ENCODE measurements around the gene DLG4. TPM values are rescaled to one million over a fixed set of nuclear protein-coding genes. Genes with fewer than 3 reads are reported as not detected.

The DLG4 gene
- total and polyA plus RNA-seq, 10 donors, result 3.0 to 38.5 (median 23.5) TPM

DNA sequence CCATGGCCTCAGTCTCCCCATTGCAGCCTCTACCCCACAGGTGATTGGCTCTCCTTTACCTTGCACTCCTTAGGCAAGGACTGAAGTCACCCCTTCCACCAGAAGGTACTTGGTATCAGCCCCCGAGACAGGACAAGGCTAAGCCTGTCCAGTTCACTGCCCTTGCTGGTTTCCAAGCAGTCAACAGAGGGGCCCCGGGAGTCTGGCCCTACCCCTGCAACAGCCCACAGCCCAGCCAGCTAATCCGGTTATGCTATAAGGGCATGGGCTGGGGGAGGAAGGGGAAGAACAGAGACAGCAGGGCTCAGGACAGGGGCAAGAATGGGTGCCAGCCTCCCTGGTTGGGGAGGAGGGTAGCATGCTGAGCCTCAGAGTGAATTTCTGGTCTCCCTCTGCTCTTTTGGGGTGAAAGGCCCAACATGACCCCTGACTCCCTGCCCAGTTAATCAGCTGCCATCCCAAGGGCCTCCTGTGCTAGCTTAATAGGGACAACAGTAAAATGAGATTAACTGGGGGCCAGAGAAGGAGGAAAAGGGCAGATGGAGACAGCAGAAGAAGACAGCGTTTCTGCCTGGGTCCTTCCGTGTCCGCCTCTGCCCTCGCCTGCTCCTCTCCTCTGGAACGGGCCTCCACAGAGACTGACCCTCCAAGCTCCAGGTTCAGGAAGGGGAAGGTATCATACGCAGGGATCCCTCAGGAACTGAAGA, 10.7 kb downstream of the DLG4 start:
- no peak for DNase-seq
- TF ChIP-seq POLR2AphosphoS5 (IDR thresholded peaks at IDR 0.05) (no peak), POLR2A (IDR thresholded peaks at IDR 0.05) (no peak)
- TF ChIP-seq, protein P1, sequence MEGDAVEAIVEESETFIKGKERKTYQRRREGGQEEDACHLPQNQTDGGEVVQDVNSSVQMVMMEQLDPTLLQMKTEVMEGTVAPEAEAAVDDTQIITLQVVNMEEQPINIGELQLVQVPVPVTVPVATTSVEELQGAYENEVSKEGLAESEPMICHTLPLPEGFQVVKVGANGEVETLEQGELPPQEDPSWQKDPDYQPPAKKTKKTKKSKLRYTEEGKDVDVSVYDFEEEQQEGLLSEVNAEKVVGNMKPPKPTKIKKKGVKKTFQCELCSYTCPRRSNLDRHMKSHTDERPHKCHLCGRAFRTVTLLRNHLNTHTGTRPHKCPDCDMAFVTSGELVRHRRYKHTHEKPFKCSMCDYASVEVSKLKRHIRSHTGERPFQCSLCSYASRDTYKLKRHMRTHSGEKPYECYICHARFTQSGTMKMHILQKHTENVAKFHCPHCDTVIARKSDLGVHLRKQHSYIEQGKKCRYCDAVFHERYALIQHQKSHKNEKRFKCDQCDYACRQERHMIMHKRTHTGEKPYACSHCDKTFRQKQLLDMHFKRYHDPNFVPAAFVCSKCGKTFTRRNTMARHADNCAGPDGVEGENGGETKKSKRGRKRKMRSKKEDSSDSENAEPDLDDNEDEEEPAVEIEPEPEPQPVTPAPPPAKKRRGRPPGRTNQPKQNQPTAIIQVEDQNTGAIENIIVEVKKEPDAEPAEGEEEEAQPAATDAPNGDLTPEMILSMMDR (IDR thresholded peaks at IDR 0.05 in 8 of 11, conservative IDR thresholded peaks at IDR 0.05 in 3 of 11), result no peak
- H3K9me3 ChIP-seq, result no peaks in the 10 kb centered on the region
- H3K27ac ChIP-seq, result no peak overlapping the region
- H3K4me1 ChIP-seq, result peaks cover 2 to 64% (median 34%) of the 10 kb centered on the region in 6 donors
- intact Hi-C loops (cut with DNase I; ENCODE audit: low total_unique reads), result no loop called here
- 85 to 96% (median 91%) methylated on average over 8 to 9 of the region's 9 CpGs for WGBS, 5 donors
- no peak overlapping the region for H3K4me3 ChIP-seq
- H3K27me3 ChIP-seq (replicated peaks in 1 of 7), result no peaks in the 10 kb centered on the region
- peaks cover 0 to 2% (median 0%) of the 10 kb centered on the region in 6 donors for H3K36me3 ChIP-seq

DNA sequence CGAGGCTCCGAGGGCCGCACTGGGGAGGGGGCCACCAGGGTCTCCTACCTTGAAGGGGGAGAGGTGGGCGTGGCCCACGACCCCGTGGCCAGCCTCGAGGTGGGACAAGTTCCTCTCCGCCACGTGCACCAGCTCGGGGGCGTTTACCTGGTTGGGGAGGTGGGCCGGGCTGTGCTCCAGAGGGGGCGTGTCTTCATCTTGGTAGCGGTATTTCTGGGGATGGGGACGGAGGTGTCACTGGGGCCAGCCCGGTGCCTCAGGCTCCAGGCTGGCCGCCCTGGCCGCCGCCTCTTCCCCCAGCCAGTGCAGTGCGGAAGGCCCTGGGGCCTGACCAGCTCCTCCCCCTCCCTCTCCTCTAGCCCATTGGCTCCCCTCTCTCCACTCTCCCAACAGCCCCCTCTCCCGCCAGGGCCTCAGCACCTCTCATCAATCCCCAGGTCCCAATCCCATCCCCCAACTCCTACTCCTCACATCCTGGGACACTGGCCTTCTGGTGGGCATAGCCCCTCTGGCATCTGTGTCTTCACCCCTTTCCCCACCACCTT, 11.5 kb downstream of the DLG4 start:
- peaks cover 0 to 60% (median 30%) of the 10 kb centered on the region in 6 donors for H3K4me1 ChIP-seq
- H3K27me3 ChIP-seq (replicated peaks in 1 of 7), result no peaks in the 10 kb centered on the region
- H3K36me3 ChIP-seq, result peaks cover 0 to 10% (median 5%) of the 10 kb centered on the region in 6 donors
- intact Hi-C loops (cut with DNase I; ENCODE audit: low total_unique reads), result no loop called here
- no peak overlapping the region for H3K4me3 ChIP-seq
- H3K27ac ChIP-seq, result peak overlapping the region in 1 of 8 donors; percentile 84
- no peaks in the 10 kb centered on the region for H3K9me3 ChIP-seq
- WGBS, 5 donors, result 72 to 82% (median 76%) methylated on average over 17 to 21 of the region's 21 CpGs
- DNase-seq, result no peak
- TF ChIP-seq, protein P1 (IDR thresholded peaks at IDR 0.05 in 8 of 11, conservative IDR thresholded peaks at IDR 0.05 in 3 of 11), result no peak
- no peak for TF ChIP-seq POLR2A (IDR thresholded peaks at IDR 0.05)
- TF ChIP-seq POLR2AphosphoS5 (IDR thresholded peaks at IDR 0.05), result no peak

DNA sequence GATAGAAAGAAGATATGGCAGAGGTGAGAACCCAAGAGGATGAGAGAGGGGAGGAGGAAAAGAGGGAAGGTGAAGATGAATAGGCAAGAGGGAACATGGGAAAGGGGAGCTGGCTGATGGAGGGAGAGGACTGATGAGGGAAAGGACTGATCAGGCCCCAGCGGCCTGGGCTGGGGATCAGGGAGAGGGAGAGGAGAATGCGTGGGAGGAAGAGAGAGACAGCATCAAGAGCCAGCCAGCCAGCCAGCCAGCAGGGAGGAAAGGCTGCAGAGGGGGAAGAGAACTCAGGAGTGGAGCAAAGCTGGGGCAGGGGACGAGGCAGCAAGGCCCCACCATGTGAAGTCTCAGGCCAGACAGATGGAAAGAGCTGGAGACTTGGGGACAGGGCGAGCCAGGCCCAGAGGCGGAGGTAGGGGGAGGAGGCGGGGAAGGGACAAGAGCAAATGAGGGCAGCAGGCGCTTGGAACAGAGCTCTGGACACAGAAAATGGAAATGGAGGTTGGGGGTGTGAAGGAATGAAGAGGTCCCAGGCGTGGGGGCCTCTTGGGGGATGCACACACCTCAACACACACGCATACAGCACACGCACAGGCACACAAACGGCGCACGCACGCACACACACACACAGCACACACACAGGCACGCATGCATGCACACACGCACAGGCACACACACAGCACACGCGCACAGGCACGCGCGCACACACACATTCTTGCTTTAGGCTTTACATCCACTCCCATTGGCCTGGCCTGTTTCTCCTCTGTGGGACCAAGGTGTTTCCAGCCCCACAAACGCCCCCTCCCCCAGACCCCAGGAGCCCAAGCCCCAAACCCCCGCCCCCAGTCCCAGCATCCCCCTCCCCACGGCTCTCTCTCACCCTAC, 12.3 kb downstream of the DLG4 start:
- WGBS, 5 donors, result 69 to 91% (median 89%) methylated on average over 20 to 24 of the region's 24 CpGs
- no peak for TF ChIP-seq POLR2AphosphoS5 (IDR thresholded peaks at IDR 0.05)
- no peak for TF ChIP-seq POLR2A (IDR thresholded peaks at IDR 0.05)
- TF ChIP-seq, protein P1 (IDR thresholded peaks at IDR 0.05 in 8 of 11, conservative IDR thresholded peaks at IDR 0.05 in 3 of 11), result no peak
- H3K27me3 ChIP-seq (replicated peaks in 1 of 7), result no peaks in the 10 kb centered on the region
- H3K9me3 ChIP-seq, result no peaks in the 10 kb centered on the region
- H3K4me1 ChIP-seq, result peaks cover 0 to 60% (median 30%) of the 10 kb centered on the region in 6 donors
- no peak overlapping the region for H3K4me3 ChIP-seq
- intact Hi-C loops (cut with DNase I; ENCODE audit: low total_unique reads), result no loop called here
- peak; percentile 66 for DNase-seq
- H3K27ac ChIP-seq, result peak overlapping the region in 4 of 8 donors; percentile 34 to 84 (median 60)
- H3K36me3 ChIP-seq, result peaks cover 0 to 18% (median 11%) of the 10 kb centered on the region in 6 donors
